Pancreas (tissue), 10 donors: ENCODE measurements around the gene PPIL1. TPM values are rescaled to one million over a fixed set of nuclear protein-coding genes. Genes with fewer than 3 reads are reported as not detected.

Experiments used
- ATAC-seq, 4 donors: fragments of 200-7000 bp; cut with Tn5 transposase; one replicate each; pipeline versions ENCODE4 v1.8.0 to v1.9.1; 2020; ENCODE audit warnings: mild to moderate bottlenecking in 4 of 4, moderate library complexity in 4 of 4
- DNase-seq, 6 donors: peaks; one replicate each; pipeline ENCODE4 v3.0.0-alpha.2; 2020
- FAIRE-seq: peaks from 2 replicates; lab custom pipeline; 2012; peaks lifted over from hg19 to GRCh38; lab: Jason Lieb, UNC
- H3K27ac ChIP-seq, 4 donors: fragments of 200-600 bp; sonication (generic); 1 replicate in 3 of 4; 2 replicates in 1 of 4; pipeline versions ENCODE4 v1.5.0 to v1.8.0; 2020
- H3K27me3 ChIP-seq, 4 donors: fragments of 200-600 bp; one replicate each; pipeline ENCODE4 v1.8.0; 2021
- H3K36me3 ChIP-seq, 3 donors: fragments of 200-600 bp; sonication (generic) in 1 of 3; one replicate each; pipeline versions ENCODE4 v1.5.0 to v1.8.0; 2020 to 2021
- H3K4me1 ChIP-seq, 3 donors: fragments of 200-600 bp; one replicate each; pipeline ENCODE4 v1.8.0; 2021
- H3K4me3 ChIP-seq, 4 donors: fragments of 200-600 bp; sonication (generic) in 2 of 4; one replicate each; pipeline versions ENCODE4 v1.5.0 to v1.8.0; 2020 to 2021
- H3K9me3 ChIP-seq, 4 donors: fragments of 200-600 bp; one replicate each; pipeline ENCODE4 v1.8.0; 2021
- WGBS, 2 donors: extraction: QIAGEN DNeasy Blood & Tissue Kit; methylation state at CpG; one replicate each; pipeline ENCODE4 v1.1.7; 2013; 5-methylcytosine and 5-hydroxymethylcytosine counted together
- intact Hi-C, 3 donors: fragments of 100-400 bp; cut with DNase I; formaldehyde crosslinking; loops; one replicate each; pipeline versions ENCODE4 v1.11.1 to v1.14.2; 2022
- polyA plus RNA-seq, 2 donors: library from polyadenylated mRNA; stranded (reverse); fragments of 200-250 nt; gene quantifications; one replicate each; pipeline ENCODE4 v1.2.3, GENCODE V29; 2013
- total RNA-seq, 6 donors: library from RNA; stranded (reverse); fragmentation: NEBNext Ultra II Directional in 4 of 6; extraction: Animal tissue kit (Norgen Biotek cat#: 25700) in 4 of 6; gene quantifications; one replicate each; pipeline versions ENCODE4 v1.2.1 to v1.2.4, GENCODE V29; 2021 to 2023
- TF ChIP-seq, protein P1 (sequence below), 4 donors: fragments of 200-600 bp; sonication (generic) in 3 of 4; IDR thresholded peaks; one replicate each; pipeline versions ENCODE4 v1.5.0 to v1.8.0; 2021; ENCODE audit warnings: antibody characterized with exemption in 4 of 4
- donor health status: healthy with polysubstance abuse.
- donor health status: DM: no; HTN: no; CAD: no; lungs with moderate emphysema.
- donor health status: DM: no; HTN: no; CAD: no.
- donor health status: control.
- donor health status: control.
- donor health status: Bipolar disorder and iron deficiency.
- donor health status: DM: yes; HTN: yes; CAD: no.
- donor health status: DM: no; HTN: no; CAD: no.
- donor health status: DM: no; HTN: no; CAD: no.
- donor health status: DM: yes; HTN: yes; CAD: no.

The PPIL1 gene
- total and polyA plus RNA-seq, 8 donors = 5.1 to 13.1 (median 8.7) TPM

DNA sequence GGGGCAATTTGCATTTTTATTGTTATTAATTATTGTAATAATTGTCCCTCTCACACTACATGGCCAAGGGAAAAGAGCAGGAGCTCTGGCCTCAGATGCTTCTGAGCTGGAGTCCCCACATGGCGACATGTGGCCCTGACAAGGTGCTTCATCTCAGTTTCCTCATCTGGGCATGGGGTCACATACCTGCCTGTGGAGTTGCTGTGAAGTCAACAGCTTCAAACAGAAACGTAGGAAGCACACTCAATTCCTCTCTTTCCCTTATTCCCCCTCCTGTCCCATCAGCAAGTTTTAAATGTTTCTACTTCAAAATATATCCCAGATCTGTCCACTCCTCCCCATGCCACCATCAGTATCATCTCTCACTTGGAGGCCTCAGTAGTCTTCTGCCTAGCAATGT is 44.0 kb downstream of the PPIL1 start:
- intact Hi-C loops = no loop called here
- no peaks in the 10 kb centered on the region for H3K27me3 ChIP-seq
- FAIRE-seq (no peak), DNase-seq (no peak), ATAC-seq (peak in 3 of 4 donors; percentile 5 to 12 (median 6))
- 33 to 35% methylated on average over 2 of the region's 2 CpGs for WGBS, 2 donors
- no peaks in the 10 kb centered on the region for H3K36me3 ChIP-seq
- peaks cover 10 to 13% (median 11%) of the 10 kb centered on the region in 3 donors for H3K4me1 ChIP-seq
- peak overlapping the region in 1 of 4 donors; percentile 22 for H3K27ac ChIP-seq
- no peaks in the 10 kb centered on the region for H3K9me3 ChIP-seq
- no peak overlapping the region for H3K4me3 ChIP-seq
- TF ChIP-seq, protein P1, sequence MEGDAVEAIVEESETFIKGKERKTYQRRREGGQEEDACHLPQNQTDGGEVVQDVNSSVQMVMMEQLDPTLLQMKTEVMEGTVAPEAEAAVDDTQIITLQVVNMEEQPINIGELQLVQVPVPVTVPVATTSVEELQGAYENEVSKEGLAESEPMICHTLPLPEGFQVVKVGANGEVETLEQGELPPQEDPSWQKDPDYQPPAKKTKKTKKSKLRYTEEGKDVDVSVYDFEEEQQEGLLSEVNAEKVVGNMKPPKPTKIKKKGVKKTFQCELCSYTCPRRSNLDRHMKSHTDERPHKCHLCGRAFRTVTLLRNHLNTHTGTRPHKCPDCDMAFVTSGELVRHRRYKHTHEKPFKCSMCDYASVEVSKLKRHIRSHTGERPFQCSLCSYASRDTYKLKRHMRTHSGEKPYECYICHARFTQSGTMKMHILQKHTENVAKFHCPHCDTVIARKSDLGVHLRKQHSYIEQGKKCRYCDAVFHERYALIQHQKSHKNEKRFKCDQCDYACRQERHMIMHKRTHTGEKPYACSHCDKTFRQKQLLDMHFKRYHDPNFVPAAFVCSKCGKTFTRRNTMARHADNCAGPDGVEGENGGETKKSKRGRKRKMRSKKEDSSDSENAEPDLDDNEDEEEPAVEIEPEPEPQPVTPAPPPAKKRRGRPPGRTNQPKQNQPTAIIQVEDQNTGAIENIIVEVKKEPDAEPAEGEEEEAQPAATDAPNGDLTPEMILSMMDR (IDR thresholded peaks at IDR 0.05) = no peak

DNA sequence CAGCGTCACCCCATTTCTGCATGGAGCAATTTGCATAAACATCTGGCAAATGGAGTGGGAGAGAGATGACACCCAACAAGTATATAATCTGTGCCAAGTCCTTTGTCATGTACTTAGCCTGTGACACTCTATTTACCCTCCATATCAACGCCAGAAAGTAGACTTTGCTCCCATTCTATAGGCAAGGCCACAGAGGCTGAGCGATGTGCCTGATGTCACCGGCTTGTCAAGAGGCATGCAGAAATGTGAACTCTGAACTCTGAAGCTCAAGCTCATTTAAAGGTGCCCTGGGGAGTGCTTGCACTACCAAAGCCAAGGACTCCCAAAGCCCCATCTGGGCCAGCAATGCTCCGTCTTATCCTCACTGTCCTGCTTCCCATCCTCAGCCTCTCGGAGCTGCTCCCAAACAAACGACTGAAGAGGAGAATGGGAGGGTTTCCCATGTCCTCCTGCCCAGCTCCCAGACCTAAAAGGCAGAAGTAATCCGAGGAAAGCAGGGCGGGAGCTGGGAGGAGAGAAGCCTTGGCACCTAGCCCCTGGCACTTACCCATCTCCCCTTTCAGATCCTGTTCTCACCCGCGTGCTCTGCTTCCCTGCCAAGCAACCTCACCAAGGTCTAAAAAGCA is 44.6 kb downstream of the PPIL1 start:
- DNase-seq = peak; percentile 65 to 87 (median 82)
- TF ChIP-seq, protein P1 (IDR thresholded peaks at IDR 0.05) = no peak
- H3K27ac ChIP-seq = peak overlapping the region in 1 of 4 donors; percentile 22
- intact Hi-C loops = no loop called here
- no peak for FAIRE-seq
- no peaks in the 10 kb centered on the region for H3K36me3 ChIP-seq
- H3K9me3 ChIP-seq = no peaks in the 10 kb centered on the region
- WGBS, 2 donors = 10 to 13% methylated on average over 11 of the region's 11 CpGs
- ATAC-seq = peak; percentile 88 to 95 (median 91)
- H3K4me3 ChIP-seq = no peak overlapping the region
- H3K27me3 ChIP-seq = no peaks in the 10 kb centered on the region
- H3K4me1 ChIP-seq = peaks cover 10 to 13% (median 11%) of the 10 kb centered on the region in 3 donors

DNA sequence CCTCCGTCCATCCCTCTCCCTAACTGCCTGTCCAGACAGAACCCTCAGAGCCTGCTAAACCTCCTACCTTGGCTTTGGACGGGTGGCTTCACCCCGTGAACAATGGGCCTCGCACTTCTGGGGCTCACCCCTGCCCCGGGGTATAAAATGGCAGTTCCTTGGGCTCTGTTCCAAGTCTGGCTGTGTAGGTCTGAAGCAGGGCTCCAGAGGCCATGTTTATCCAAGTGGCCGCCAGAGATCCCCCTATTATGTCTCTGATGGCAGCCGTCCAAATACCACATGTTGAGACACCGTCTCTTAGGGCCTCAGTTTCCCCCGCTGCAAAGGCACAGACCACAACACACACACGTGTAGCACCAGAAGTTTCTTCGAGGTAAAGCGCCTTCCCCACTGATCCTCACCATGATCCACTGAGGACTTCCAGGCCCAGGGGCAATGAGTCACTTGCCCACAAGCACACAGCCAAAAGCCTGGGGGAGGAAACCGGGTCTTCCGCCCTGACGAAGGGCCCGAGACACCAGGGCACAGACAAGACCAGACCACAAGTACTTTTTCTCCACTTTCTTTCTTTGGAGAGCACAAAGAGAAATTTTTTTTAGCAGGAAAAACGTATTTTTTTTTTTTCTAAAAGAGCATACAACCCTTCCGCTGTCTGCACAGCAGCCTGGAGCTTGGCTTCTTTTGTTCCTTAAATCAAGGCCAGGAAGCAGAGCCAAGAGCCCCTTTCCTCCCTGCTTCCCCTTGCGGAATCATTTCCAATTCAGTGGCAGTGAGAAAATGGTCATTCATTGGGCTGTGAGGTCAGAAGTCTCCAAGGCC is 47.1 kb downstream of the PPIL1 start:
- no peak for DNase-seq
- H3K36me3 ChIP-seq = no peaks in the 10 kb centered on the region
- H3K9me3 ChIP-seq = no peaks in the 10 kb centered on the region
- FAIRE-seq = no peak
- 78 to 80% methylated on average over 19 of the region's 19 CpGs for WGBS, 2 donors
- no peaks in the 10 kb centered on the region for H3K27me3 ChIP-seq
- no peak overlapping the region for H3K4me3 ChIP-seq
- intact Hi-C loops = no loop called here
- H3K4me1 ChIP-seq = peaks cover 10 to 13% (median 11%) of the 10 kb centered on the region in 3 donors
- ATAC-seq = peak in 2 of 4 donors; percentile 32 to 37
- TF ChIP-seq, protein P1 (IDR thresholded peaks at IDR 0.05) = no peak
- H3K27ac ChIP-seq = peak overlapping the region in 1 of 4 donors; percentile 47

DNA sequence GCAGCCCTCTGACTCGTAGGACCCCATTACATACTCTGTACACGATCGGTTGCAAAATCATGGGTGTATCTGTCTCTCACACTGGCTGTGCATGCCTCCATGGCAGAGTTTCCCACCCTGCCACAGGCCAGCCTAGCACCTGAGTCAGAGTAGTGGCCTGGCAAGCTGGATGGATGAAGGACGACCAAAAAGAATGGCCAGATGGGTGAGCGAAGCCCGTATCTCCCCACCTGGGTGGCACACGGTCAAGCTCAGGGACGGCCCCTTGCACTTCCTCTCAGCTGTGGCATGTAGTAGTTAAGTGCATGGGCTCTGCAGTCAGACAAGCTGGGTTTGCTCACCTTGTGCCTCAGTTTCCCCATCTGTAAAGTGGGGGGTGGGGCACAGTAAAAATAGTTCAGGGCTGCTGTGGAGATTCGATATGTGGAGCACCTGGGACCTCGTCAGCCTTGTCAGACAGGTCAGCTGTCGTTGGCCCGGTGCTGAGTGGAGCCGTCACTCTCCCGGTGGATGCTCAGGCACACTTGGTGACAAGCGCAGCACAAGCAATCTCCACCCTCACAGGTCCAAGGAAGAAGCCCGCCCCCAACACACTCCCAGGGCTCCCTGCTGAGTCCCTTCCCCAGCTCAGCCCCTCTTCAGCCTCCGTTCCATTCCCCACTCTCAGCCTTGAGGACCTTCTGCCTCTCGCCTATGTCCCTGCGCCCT is 47.9 kb downstream of the PPIL1 start:
- Histone ChIP-seq H3K4me3 (no peak overlapping the region), H3K4me1 (peaks cover 10 to 13% (median 11%) of the 10 kb centered on the region in 3 donors), H3K27ac (peak overlapping the region in 1 of 4 donors; percentile 47), H3K27me3 (no peaks in the 10 kb centered on the region), H3K36me3 (no peaks in the 10 kb centered on the region), H3K9me3 (no peaks in the 10 kb centered on the region)
- TF ChIP-seq, protein P1 (IDR thresholded peaks at IDR 0.05) = no peak
- intact Hi-C loops = no loop called here
- DNase-seq = peak in 1 of 6 donors; percentile 62
- FAIRE-seq = no peak
- 81 to 86% methylated on average over 19 of the region's 19 CpGs for WGBS, 2 donors
- ATAC-seq = no peak
